Left cardiac atrium (tissue), 4 donors: ENCODE results near the gene AGPS. TPM values are rescaled to one million over a fixed set of nuclear protein-coding genes. Genes with fewer than 3 reads are reported as not detected.
"Not testable (repeated sequence)": the region's sequence is repeated elsewhere in the genome, so short reads cannot be mapped to it uniquely, and the experiment has no call there.

Source experiments
- ATAC-seq, 2 donors: fragments of 200-7000 bp; cut with Tn5 transposase; one replicate each; pipeline ENCODE4 v1.9.1; 2020; ENCODE audit warnings: mild to moderate bottlenecking in 2 of 2, moderate library complexity in 2 of 2
- DNase-seq: peaks from one replicate; pipeline ENCODE4 v3.0.0-alpha.2; 2020
- intact Hi-C, 2 donors: fragments of 100-400 bp; cut with DNase I; formaldehyde crosslinking; loops; one replicate each; pipeline versions ENCODE4 v1.14.1 to v1.15.1; 2022 to 2023
- total RNA-seq, 2 donors: library from RNA; stranded (reverse); fragmentation: NEBNext Ultra II Directional; extraction: Animal tissue kit (Norgen Biotek cat#: 25700); gene quantifications; one replicate each; pipeline ENCODE4 v1.2.1, GENCODE V29; 2021
- donor health status: DM: no; HTN: yes; CAD: no.
- donor health status: DM: no; HTN: yes; CAD: no; lungs with severe emphysema.
- donor health status: DM: yes; HTN: yes; CAD: no.
- donor health status: Dilated cardiomyopathy.

AGPS gene
- total RNA-seq, 2 donors from 2014 or later: 25.9 to 27.4 TPM

DNA sequence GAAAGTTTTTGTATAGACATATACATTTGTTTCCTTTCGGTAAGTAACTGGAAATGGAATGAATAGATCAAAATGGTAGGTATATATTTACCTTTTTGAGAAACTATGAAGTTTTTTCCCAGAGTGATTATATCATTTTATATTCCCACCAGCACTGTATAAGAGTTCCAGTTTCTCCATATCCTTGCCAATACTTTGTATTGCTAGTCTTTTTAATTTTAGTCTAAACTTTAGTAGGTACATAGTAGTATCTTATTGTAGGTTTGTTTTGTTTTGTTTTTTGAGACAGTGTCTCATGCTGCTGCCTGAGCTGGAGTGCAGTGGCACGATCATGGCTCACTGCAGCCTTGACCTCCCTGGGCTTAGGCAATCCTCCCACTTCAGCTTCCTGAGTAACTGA lies 56.6 kb downstream of the AGPS start:
- intact Hi-C loops: no loop called here
- ATAC-seq (no peak), DNase-seq (no peak)

GRCh38 chr2:177455187-177455586 lies 62.6 kb downstream of the AGPS start:
- no peak for DNase-seq
- intact Hi-C loops: no loop called here
- ATAC-seq: no peak

DNA sequence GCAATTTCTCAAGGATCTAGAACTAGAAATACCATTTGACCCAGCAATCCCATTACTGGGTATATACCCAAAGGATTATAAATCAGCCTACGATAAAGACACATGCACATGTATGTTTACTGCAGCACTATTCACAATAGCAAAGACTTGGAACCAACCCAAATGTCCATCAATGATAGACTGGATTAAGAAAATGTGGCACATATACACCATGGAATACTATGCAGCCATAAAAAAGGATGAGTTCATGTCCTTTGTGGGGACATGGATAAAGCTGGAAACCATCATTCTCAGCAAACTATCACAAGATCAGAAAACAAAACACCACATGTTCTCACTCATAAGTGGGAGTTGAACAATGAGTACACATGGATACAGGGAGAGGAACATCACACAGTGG lies 67.2 kb downstream of the AGPS start:
- intact Hi-C loops, ATAC-seq, DNase-seq: not testable (repeated sequence)

GRCh38 chr2:177460973-177461585 lies 68.5 kb downstream of the AGPS start:
- ATAC-seq (no peak), DNase-seq (no peak)
- intact Hi-C loops: no loop called here

DNA sequence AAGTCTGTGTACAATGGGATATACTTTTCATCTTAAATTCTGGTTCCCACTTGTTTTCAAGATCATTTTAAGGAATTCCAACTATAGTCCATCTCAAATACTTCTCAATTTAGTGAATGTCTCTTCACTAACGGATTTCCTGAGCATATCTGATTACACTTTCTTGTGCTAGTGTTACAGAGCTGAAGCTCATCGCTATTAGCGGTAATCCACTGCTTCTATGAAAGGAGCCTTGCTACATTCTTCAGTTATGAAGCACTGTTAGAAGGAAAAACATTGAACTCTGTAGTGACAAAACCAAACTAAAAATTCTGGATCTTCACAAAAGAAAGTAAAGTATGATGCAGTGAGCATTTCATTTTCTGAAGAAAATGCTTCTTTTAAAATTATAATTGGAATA lies 72.0 kb downstream of the AGPS start:
- no peak for ATAC-seq
- intact Hi-C loops: no loop called here
- no peak for DNase-seq

- ATAC-seq: peak in 1 of 2 donors; percentile 14
- intact Hi-C loops: no loop called here
- no peak for DNase-seq
Measured at GRCh38 chr2:177465400-177466138, 73.0 kb downstream of the AGPS start.

- intact Hi-C loops: no loop called here
- no peak for DNase-seq
- no peak for ATAC-seq
Measured at GRCh38 chr2:177466337-177467195, 74.0 kb downstream of the AGPS start.

DNA sequence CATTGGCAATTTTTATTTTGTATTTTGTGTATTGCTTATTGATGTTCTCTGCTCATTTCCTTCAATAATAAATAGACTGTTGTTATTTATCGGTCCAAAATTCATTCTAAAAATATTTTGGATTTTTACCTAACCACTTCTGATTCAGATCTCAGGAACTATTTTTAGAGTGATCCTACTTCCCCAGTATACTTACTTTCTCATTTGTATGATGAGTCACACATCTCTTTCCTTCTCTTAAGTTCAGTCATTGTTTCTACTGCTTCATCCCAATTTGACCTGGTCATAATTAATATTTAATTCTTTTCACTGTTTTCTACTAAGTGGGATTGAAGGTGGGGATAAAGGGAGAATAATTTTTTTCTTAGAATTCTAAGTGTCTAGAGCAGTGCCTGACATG lies 75.1 kb downstream of the AGPS start:
- intact Hi-C loops: no loop called here
- no peak for ATAC-seq

DNA sequence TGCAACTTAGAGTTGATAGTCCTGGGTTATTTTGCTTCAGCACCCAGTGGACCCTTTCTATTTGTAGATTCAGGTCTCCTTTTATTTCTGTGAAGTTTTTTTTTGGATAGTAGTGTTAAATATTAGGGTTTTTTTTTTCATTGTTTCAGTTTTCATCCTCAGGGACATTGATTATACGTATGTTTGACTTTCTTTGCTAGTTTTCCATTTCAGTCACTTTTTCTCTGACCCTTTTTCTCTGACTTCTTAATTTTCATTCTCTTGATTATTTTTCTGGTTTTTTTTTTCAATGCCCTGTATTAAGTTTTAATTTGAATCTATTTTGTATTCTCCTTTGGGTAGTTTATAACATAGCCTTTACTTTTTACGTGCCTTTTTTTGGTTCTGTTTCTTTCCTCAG lies 79.4 kb downstream of the AGPS start:
- DNase-seq (no peak), ATAC-seq (no peak)
- intact Hi-C loops: no loop called here

More for the DNA sequence above, 75.1 kb downstream of the AGPS start:
- no peak for DNase-seq

DNA sequence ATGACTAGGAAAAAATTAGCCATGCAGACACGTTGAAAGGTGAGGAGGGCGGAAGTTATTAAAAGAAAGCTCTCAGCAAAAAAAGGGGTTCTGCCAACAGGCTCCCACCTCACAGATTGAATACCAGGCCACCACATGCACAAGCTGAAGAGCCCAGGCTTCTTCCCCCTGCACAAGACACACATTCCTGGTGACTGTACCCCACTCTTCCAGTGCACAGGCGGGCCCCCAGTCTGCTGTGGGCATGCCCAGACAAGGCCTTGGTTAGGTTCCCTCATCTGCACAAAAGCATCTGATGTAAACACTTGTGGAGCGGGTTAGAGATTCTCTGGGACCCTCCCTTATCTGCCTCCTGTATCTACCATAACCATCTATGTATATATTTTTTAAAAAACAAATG lies 81.7 kb downstream of the AGPS start:
- intact Hi-C loops: no loop called here
- no peak for DNase-seq
- no peak for ATAC-seq

- DNase-seq (no peak), ATAC-seq (peak in 1 of 2 donors; percentile 53)
- intact Hi-C loops: no loop called here
Measured at GRCh38 chr2:177474998-177475397, 82.4 kb downstream of the AGPS start.

DNA sequence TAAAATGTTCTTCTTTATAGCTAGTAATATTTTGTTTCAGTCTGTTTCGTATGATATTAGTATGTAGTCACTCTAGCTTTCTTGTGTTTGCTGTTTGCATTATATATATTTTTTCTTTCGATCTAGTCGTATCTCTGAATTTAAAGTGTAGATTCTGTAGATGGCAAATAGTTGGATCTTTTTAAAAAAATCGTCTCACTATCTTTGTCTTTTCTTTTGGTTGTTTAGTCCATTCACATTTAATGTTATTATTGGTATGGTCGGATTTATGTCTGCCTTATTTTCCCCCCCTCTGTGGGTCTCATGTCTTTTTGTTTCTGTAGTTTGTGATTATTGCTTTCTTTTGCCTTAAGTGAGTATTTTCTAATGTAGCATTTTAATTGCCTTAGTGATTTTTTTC lies 84.3 kb downstream of the AGPS start:
- intact Hi-C loops: no loop called here
- DNase-seq: no peak

DNA sequence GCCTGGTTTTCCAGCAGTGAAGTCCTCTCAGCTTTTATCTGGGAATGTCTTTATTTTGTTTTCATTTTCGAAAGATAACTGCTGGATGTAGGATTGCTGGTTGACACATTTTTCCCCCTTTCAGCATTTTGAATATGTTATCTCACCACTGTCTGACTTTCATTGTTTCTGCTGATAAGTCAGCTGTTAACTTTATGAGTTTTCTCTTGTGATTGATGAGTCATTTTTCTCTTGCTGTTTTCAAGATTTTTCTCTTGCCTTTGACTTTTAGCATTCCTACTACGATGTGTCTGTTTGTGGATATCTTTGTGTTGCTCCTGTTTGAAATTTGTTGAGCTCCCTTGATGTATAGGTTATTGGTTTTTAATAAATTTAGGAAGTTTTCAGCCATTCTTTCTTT lies 85.5 kb downstream of the AGPS start:
- intact Hi-C loops: no loop called here
- DNase-seq (no peak), ATAC-seq (no peak)

More for the DNA sequence above, 84.3 kb downstream of the AGPS start:
- ATAC-seq: no peak

DNA sequence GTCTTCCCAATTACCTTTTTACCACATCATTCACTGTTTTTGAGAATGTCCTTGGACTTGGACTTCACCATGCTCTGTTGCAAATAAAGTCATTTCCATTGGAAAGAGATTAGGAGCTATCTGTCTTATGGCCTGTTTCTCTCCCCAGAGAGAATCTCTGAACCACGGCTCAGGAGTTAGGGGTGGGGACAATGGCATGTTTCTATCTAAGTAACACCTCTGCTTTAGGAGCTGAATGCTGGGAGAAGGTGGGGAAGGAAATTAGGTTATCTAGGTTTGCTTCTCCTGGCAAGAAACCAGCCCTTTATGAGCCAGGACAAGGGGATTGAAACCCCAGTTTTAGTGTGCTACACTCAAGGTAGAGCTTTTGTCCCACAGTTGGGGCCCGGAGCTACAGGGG lies 86.3 kb downstream of the AGPS start:
- no peak for ATAC-seq
- intact Hi-C loops: no loop called here
- DNase-seq: no peak

GRCh38 chr2:177482195-177482594 lies 89.6 kb downstream of the AGPS start:
- no peak for DNase-seq
- intact Hi-C loops: loop anchor here in 1 of 2 donors (10.0 kb wide), 1 partner anchor 273 kb away; no protein-coding TSS in a partner anchor
- ATAC-seq: no peak

DNA sequence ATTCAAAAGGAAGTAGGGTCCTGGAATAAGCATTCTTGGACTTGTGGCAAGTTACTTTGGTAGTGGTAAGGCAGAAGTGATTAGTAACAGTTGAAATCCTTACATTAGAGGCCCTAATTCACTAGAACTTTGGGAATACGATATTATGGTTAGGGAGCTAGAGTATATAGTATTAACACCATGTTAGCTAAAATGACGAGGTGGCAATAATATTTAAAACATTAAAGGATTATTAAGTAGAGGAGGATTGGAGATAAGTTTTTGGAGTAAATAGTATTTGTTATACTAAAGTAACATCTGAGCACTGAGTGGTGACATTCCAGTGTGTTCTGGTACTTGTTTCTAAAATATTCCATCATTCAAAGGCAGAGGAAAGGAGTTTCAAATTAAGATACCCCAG lies 91.0 kb downstream of the AGPS start:
- intact Hi-C loops: loop anchor here in 1 of 2 donors (10.0 kb wide), 1 partner anchor 271 kb away; no protein-coding TSS in a partner anchor
- ATAC-seq: no peak
- no peak for DNase-seq

GRCh38 chr2:177484180-177484795 lies 91.7 kb downstream of the AGPS start:
- intact Hi-C loops: loop anchor here in 1 of 2 donors (10.0 kb wide), 1 partner anchor 271 kb away; no protein-coding TSS in a partner anchor

DNA sequence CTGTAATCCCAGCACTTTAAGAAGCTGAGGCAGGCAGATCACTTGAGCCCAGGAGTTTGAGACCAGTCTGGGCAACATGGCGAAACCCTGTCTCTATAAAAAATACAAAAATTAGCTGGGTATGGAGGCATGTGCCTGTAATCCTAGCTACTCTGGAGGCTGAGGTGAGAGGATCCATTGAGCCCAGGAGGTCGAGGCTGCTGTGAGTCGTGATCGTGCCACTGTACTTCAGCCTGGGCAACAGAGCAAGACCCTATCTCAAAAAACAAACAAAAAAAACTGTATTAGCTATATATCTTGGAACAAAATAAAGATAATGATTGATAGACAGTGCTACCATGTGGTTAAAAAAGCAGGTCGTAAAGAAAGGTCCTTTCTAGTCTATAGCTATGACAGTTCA lies 93.1 kb downstream of the AGPS start:
- DNase-seq, ATAC-seq: not testable (repeated sequence)
- intact Hi-C loops: loop anchor here in 1 of 2 donors (5.0 to 10.0 kb wide), 2 partner anchors 237 to 269 kb away; no protein-coding TSS in a partner anchor

More at GRCh38 chr2:177484180-177484795, 91.7 kb downstream of the AGPS start:
- ATAC-seq (no peak), DNase-seq (no peak)

GRCh38 chr2:177489719-177490301 lies 97.2 kb downstream of the AGPS start:
- intact Hi-C loops: loop anchor here in 1 of 2 donors (5.0 to 10.0 kb wide), 3 partner anchors 115 to 265 kb away; no protein-coding TSS in a partner anchor
- DNase-seq (no peak), ATAC-seq (peak in 1 of 2 donors; percentile 47)
